C4-2B (cell line): Measurements from ENCODE around the gene CD79A.

Source experiments
- CTCF ChIP-seq: fragments of 450-650 bp; conservative IDR thresholded peaks from 2 replicates; pipeline ENCODE4 v1.5.1; 2017; ENCODE audit warnings: mild to moderate bottlenecking
- ZFX ChIP-seq: fragments of 450-650 bp; IDR thresholded peaks from 2 replicates; pipeline ENCODE4 v1.6.1; 2017

GRCh38 chr19:41905273-41906002 lies 28.4 kb downstream of the CD79A start:
- TF ChIP-seq CTCF: no peak
- no peak for TF ChIP-seq ZFX
